SK-N-DZ (cell line): ENCODE data around the gene MFSD12. TPM values are rescaled to one million over a fixed set of nuclear protein-coding genes. Genes with fewer than 3 reads are reported as not detected.

Experiments used
- DNase-seq: peaks from one replicate; pipeline ENCODE4 v3.0.0-alpha.2; 2015; ENCODE audit warnings: low spot score
- polyA plus RNA-seq, 2 experiments: library from polyadenylated mRNA; depleted of rRNA; stranded (reverse); fragments of >200 nt; gene quantifications; 2 replicates each; pipeline ENCODE4 v1.2.3, GENCODE V29; 2014

The MFSD12 gene
- polyA plus RNA-seq (2014; cell fraction: cytosol; rRNA removed) = 24.5 and 27.7 TPM in 2 replicates
- 58.4 and 59.9 TPM in 2 replicates for polyA plus RNA-seq (2014; cell fraction: nucleus; rRNA removed)

GRCh38 chr19:3557461-3558248 is at the start of gene MFSD12:
TSS of gene MFSD12 (minus strand) at chr19:3557586. CDS start at chr19:3557403, 183 bp downstream.
- peak; percentile 87 for DNase-seq

- DNase-seq = no peak
Observed at GRCh38 chr19:3606690-3607289, 49.4 kb upstream of the MFSD12 start, which contains the start of gene TBXA2R. TSS of gene TBXA2R (minus strand) at chr19:3606875. CDS start at chr19:3600634, 6,241 bp downstream.

GRCh38 chr19:3606174-3606689 is 48.8 kb upstream of the MFSD12 start:
- DNase-seq = no peak

- DNase-seq = no peak
Observed at GRCh38 chr19:3605770-3606169, 48.4 kb upstream of the MFSD12 start.

- no peak for DNase-seq
Observed at GRCh38 chr19:3605361-3605760, 48.0 kb upstream of the MFSD12 start.

GRCh38 chr19:3604987-3605343 is 47.6 kb upstream of the MFSD12 start:
- DNase-seq = no peak

- no peak for DNase-seq
Observed at GRCh38 chr19:3604227-3604986, 47.0 kb upstream of the MFSD12 start.

- no peak for DNase-seq
Observed at GRCh38 chr19:3603121-3603811, 45.9 kb upstream of the MFSD12 start.

GRCh38 chr19:3601021-3601420 is 43.6 kb upstream of the MFSD12 start:
- no peak for DNase-seq

GRCh38 chr19:3599776-3600187 is 42.4 kb upstream of the MFSD12 start:
- peak; percentile 52 for DNase-seq

- no peak for DNase-seq
Observed at GRCh38 chr19:3595521-3596061, 38.2 kb upstream of the MFSD12 start.

GRCh38 chr19:3593156-3593555 is 35.8 kb upstream of the MFSD12 start:
- no peak for DNase-seq

GRCh38 chr19:3591876-3592613 is 34.7 kb upstream of the MFSD12 start:
- DNase-seq = no peak

- no peak for DNase-seq
Observed at GRCh38 chr19:3590991-3591659, 33.7 kb upstream of the MFSD12 start.

GRCh38 chr19:3589949-3590348 is 32.6 kb upstream of the MFSD12 start:
- DNase-seq = no peak

- no peak for DNase-seq
Observed at GRCh38 chr19:3589439-3589838, 32.1 kb upstream of the MFSD12 start.

- DNase-seq = no peak
Observed at GRCh38 chr19:3586707-3587346, 29.4 kb upstream of the MFSD12 start.

GRCh38 chr19:3586127-3586626 is 28.8 kb upstream of the MFSD12 start:
- DNase-seq = no peak
